ENCODE data around the gene COL23A1.
"Not testable (repeated sequence)": the region's sequence is repeated elsewhere in the genome, so short reads cannot be mapped to it uniquely, and the experiment has no call there.

Gene COL23A1

DNA sequence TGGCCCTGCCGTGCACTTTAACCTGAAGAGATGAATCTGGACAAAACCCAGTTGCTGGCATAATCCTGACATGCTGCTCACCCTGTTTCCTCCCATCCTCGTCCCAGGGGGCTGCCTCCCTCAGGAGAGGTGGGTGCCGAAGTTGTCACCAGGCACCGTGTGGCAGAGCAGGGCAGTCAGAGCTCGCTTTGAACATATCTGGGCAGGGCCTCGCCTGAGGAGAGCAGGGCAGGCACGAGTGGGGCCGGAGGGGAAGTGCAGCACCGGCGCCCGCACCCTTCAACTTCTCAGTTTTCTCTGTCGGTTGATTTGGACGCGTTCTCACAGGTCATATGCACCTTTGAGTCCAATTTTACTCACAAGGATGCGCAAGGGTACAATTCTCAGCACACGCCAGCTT is 216.5 kb downstream of the COL23A1 start:
- DNase-seq: no peak

DNA sequence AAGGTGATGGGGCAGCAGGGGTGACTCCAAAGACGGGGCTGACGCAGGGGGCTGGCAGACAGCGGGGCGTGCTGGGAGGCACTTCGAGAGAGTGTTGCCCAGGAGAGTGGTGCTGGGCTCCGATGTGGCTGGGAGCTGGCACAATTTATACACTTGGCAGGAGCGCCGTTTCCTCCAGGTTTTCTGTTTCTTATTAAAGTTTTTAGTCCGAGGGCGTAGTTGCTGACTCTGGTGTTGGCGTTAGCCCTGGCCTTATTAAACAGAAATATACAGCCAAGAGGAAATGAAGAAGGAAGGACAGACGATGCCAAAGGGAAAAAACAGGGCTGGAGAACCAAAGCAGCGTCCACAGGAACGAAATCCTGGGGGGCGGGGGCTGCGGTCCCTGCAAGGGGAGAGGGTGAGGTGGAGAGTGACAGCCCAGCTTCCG is 218.0 kb downstream of the COL23A1 start:
- DNase-seq: no peak

DNA sequence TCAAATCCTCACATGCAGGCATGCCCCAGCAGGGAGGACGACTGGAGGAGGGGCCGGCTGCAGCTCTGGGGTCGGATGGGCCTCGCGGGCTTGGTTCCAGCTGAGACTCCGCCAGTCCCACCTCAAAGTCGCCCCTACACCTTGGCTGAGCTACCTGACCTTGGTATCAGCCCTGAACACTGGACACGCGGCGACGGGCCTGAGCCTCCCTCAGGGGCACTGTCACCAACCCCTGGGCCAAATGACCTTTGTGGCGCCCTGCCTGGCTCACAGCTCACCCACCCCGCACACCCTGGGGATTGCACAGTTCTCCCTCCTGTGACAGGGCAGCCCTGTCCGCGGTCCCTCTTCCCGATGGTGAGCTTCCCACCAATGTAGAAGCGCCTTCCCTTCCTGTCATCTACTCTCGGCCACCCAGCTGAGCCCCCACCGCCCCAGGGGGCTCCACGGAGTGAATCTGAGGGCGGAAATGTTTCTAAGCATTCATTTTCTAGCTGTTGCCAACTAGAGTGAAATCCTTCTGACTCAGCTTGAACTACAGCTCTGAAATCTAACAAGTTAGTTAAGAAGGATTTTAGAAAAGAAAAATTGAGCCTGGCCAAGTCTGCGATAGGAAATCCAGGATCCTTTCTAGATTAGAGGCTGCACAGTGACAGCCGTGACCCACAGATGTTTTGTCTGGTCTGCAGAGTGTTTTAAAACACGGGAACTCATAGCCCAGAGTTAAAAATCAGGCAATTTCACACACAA is 218.7 kb downstream of the COL23A1 start:
- DNase-seq: peak; percentile 57

DNA sequence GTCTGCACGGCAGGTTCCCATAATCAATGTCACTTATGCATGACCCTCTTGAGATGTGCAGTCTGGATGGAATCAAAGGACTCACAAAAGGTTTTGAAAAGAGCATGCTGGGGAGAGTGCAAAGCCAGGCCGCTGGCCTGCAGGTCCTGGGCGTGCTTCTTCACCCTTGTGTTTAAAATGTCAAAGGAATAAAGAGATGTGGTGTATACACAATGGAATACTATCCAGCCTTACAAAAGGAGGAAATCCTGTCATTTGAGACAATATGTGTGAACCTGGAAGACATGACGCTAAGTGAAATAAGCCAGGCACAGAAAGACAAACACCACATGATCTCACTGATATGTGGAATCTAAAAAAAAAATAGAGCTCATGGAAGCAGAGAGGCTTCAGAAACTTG is 220.1 kb downstream of the COL23A1 start:
- no peak for DNase-seq

DNA sequence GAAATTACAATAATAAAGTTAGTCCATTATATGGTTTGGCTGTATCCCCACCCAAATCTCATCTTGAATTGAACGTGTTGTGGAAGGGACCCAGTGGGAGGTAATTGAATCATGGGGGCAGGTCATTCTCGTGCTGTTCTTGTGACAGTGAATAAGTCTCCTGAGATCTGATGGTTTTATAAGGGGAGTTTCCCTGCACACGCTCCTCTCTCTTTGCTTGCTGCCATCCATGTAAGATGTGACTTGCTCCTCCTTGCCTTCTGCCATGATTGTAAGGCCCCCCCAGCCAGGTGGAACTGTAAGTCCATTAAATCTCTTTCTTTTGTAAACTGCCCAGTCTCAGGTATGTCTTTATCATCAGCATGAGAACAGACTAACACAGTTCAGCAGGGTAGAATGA is 220.7 kb downstream of the COL23A1 start:
- DNase-seq: not testable (repeated sequence)

DNA sequence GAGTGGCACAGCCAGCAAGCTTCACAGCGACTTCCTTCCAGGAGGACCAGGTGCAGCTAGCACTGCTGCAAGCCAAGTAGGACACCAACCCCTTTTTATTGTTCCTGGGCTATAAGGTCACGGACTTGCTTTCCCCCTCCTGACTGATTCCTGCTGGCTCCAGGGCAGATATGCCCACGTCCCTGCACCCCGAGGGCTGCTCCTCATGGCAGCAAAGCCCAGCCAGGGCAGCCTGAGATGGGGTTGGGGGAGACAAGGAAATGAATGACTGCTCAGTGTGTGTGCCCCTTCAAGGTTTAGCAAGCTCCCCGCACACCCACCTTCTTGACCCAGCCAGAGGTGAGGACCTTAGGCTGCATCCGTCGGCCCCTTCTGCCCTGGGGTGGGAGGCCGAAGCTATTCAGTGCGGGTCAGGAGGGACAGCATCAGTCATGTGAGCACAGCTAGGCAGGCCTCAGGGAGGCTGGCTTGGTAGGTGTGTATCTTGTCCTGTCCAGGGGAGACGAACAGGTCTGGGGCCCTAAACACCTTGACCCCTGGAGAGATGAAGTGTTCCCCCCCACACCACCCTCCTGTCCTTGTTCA is 221.4 kb downstream of the COL23A1 start:
- DNase-seq: no peak

DNA sequence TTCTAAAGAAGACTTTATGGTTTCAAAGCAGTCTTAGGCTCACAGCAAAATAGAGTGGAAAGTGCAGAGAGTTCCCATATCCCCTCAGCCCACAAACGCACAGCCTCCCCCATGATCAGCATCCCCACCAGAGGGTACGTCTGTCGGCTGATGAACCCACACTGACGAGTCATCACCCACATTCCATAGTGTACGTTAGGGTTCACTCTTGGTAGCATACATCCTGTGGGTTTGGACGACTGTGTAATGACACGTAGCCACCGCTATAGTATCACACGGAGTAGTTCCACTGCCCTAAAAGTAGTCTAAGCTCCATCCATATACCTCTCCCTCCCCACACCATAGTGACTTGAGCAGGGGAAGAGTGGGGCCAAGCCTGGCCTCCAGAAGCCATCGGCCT is 221.9 kb downstream of the COL23A1 start:
- peak; percentile 34 for DNase-seq

DNA sequence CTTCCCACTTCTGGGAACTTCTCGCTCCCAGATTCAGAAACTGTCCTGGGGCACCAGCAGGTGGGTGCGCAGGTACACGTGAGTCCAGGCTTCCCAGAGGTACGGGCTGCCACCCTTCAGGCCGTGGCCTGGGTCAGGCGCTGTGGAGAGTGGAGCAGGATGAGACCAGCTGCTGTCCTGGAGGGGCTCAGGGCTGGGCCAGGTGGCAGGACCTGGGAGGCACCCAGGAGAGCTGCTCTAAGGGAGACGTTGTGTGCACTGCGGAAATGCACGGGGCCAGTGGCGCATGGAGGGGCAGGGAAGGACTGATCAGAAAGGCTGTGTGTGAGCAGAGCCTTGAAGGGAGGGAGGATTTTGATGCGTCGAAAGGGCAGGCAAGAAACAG is 222.5 kb downstream of the COL23A1 start:
- no peak for DNase-seq

DNA sequence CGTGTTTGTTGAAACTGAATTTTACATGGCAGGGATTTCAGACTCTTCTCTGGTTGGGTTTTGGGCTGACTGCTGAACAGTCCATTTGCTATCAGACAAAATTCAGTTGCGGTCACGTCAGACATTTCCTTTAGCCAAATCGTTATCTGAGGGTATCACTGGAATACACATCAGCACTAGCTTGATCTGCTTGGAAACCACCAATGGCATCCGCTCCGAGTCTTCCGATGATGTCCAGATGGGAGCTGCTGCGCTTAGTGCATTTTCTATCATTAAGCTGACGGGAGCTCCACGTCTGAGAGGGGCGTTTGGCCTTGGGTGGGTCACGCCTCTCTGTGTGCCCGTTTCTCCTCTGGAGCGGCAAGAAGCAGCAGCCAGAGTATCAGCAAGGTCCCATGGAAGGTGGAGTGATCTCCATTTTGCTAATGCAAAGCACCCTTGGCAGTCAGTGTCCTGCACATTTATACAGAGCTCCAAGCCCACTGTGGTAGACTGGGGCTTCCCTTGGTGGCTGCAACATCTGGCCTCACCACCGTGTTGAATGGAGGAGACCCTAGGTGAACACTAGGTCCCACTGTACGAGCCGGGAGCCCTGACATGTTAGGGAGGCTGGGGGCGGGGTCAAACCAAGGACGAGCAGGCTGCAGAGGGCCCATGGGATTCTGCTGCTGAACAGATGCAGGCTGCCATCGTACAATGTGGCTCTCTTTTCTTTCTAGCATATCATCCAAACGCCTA is 223.0 kb downstream of the COL23A1 start:
- DNase-seq: no peak

DNA sequence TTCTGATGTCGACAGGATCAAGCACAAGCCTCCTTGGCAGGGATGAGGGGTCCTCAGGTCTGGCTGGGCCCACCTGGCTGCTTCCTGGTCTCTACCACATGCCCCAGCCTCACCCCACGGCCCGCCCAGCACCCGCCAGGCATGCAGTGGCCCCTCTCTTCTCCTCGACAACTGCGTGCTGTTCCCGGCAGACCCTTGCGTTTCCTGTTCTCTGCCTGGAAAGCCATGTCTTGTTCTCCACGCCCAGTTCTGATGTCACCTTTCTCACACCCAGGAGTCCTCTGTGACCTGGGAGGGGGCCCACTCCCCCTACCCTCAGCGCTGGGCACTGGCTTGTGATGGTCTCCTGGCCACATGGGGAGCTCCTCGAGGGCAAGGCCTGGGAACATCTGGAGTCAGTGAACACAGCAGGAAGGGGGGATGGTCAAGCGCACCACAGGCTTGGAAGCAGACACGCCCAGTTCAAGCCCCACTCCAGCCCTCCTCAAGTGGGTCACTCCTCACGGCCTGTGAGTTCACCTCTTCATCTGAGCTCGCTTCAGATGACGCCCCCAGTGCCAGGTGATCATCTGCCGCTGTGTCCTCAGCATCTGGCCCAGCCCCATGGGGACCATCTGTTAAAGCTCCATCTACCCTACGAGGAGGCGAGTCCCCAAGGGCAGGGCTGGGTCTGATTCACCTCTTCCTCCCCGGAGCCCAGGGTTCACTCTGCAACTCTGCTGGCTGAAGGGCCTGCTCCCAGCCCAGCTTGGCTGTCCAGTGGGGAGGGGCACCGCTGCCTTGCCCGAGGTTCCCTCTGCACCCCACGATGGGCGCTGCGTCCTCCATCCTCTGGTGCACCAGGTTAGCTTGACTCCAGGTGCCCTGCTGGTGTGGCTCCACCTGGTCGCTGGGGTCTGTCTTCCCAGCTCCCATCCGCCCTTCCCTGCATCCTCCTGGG is 224.4 kb downstream of the COL23A1 start:
- no peak for DNase-seq

DNA sequence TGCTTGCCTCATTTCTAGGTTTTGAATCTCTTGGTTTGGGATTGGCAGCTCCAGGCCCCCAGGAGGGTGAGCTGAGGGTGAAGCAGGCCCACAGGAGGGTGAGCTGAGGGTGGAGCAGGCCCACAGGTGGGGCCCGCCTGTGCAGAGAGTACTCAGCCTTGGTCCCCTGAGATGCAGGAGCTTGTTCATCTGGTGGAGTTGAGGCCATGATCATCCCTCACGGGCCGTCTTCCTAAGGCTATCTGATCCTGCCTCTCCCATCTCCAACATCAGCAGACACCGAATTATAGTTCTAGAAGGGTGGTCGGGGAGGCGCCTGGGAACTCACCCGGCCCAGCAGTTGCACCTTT is 225.9 kb downstream of the COL23A1 start:
- DNase-seq: no peak

DNA sequence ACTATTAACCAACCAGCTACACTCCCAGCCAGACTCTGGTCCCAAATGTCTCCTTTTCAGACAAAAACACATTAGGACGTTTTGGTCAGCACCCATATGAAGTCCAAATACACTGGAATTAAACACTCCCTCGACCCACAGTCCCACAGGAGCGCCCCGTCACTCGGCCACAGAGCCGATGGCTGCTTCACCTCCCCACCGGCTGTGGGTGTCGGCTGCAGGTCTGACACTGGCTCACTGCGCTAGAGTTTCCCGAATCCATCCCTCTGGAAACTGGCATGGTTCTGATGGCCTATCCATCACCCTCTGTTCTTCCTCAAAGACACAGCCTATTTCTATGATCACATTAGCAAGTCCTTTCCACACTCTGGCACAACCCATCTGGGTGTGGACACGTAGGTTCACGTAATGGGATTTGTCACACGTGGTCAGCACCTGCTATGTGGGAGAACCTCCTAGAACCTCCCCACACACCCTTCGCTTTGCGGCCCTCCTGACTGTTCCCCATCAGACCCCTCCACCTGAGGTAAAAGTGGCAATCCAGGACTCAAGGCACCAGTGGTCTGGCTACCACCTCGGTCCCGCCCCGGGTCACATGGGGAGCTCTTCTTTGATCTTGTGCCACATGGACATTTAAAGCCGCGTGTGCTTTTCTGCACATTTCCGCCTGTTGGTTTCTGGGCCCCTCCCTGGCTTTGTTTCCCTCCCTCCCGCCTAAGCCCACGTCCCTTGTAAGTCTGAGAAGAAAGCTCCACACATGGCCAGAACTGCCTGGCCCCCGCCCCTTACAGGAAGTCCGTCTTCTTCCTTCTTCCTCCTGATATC is 226.5 kb downstream of the COL23A1 start:
- DNase-seq: no peak

DNA sequence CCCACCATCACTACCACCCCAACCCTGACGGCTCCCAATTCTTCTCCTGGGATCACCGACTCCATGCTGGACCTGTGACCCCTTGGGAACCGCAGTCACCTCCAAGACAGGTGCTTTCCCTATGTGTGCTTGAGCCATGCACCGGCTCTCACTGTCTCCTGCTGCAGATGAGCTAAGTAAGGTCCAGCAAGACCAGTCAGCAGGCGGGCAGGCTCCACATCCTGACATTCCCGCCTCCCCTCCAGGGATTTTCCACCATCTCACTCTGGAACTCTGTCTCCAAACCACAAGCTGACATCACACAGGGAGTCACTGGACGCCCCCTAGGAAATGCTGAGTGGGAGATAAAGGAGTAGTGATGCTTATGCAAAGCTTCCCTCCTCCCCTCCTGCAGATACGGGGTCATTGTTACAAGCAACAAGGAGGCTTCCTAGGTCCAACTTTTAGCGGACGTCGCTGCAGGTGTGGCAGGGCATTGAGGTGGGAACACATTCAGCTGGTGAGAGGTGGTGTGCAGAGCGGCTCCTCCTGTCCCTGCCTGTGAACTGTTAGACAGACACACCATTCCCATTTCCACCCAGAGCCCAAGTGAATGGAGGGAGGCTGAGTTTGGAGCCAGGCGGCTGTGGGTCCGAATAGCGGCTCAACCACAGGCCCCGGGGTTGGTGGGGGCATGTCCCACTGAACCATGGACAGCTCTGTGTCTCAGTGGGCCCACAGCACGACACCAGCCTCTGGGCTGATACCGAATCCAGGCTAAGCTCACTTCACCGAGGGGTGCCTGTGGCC is 228.3 kb downstream of the COL23A1 start:
- DNase-seq: peak; percentile 76

DNA sequence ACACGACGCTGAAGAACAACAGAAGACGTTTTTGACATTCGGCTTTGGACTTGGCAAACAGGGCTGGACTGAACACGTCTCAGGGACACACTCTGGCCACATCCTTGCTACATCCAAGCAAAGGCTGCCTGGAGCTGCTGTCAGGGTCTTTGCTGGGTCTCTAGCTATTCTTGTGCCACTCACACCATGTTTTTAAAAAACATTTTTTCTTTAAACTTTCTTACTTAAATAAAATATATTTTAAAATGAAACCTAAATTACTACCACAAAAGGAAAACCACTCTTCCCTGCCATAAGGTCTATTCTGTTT is 229.3 kb downstream of the COL23A1 start:
- no peak for DNase-seq

DNA sequence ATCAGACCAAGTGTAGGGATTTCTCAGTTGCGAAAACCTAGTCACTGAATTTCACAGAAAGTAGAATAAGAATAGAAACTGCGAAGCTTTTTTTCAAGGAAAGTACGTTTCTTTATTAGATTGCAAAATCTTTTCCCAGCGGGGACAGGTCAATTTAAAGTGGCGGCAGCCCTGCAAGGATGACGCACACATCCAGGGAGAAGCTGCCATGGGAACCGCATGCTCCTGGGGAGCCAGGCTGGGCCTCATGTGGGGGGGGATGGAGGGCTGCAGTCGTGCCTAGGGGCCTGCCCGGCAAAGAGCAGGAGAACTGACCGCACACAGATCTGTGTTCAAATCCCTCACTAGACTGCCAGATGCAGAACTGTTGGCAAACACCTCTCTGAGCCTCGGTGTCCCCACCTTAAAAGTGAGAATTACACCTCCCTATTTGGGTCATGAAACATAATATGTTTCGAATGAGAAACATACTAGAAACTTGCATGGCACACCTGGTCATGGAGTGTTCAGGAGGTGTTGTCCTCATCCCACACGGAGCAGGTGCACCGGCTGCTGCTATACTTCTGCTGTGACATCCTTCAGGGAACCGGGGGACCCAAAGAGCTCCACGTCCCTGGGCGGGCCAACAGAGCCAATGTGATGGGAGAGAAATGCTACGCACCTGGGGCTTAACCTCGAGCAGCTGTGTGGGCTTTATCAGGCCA is 229.8 kb downstream of the COL23A1 start:
- no peak for DNase-seq

DNA sequence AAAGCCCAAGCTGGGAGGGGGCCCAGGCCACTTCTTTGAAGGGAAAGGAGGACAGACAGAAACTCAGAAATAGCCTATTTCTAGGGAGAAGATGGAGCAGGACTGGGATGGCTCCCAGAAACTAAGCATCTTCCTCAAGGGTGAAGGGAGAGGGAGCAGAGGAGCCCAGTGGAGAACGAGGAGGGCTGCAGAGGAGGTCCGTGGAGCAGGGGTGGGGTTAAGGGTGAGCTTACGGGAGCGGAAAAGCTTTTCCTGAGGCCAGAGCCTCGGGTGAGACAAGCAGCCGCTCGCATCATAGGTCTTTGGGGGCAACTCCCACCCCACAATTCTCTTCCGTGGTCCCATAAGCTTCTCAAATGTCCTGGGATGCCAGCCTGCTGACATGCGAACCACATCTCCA is 230.5 kb downstream of the COL23A1 start:
- no peak for DNase-seq

DNA sequence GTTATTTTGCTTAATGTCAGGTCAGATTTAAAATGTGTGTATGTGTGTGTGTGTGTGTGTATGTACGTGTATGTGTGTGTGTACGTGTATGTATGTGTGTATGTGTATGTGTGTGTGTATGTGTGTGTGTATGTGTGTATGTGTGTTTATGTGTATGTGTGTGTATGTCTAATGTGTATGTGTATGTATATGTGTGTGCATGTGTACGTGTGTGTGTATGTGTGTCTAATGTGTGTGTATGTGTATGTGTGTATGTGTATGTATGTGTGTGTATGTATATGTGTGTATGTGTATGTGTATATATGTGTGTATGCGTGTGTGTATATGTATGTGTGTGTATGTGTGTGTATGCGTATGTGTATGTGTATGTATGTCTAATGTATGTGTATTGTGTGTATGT is 232.5 kb downstream of the COL23A1 start:
- DNase-seq: no peak

DNA sequence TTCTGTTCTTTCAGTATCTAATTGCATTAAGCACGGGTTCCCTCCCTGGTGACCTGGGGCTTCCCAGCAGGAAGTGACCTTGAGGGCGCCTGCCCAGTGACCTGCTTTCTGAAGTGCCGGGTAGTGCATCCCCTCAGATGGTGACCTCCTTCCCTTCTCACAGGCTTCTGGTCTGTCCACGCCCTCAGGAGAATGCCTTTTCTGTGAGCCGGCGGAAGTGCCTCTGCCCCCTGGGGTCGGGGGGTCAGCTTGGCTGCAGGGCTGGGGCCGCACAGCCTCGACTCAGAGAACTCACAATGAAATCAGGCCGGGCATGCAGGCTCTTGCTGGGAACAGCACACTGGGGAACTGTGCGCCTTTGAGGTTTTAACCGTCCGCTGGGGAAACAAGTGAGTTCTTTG is 233.1 kb downstream of the COL23A1 start:
- no peak for DNase-seq

DNA sequence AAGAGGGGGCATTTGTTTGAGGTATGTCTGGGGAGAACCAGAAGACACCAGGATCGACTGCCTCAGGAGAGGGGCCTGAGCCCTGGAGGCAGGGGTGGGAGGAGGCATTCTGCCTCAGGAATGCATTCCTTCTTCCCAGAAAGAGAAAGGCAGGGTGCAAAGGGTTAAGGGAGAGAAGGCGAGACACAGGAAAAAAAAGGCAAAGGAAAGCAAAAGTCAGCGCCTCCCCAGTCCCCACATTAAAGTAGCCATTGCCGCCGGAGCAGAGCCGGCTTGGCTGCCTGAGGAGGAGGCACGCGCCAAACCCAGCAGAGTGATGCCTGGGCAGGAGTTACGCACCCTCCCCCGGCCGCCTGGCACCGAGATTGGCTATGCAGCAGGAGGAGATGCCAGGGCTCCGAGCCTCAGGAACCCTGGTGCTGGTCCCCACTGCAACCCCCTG is 233.7 kb downstream of the COL23A1 start:
- peak; percentile 45 for DNase-seq

DNA sequence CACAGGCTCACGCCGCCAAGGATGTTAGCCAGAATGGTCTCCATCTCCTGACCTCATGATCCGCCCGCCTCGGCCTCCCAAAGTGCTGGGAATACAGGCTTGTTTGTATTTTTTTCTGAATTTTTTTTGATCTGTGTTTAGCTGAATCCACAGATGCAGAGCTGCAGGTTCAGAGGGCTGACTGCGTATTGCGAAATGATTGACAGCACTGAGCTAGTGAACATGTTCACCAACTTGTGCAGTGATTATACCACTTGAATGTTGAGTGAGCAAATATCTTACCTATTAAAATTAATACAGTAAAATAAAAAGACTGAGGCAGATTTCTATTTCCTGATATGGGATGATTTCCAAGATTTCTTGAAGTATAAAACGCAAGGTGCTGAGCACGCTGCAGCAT is 234.5 kb downstream of the COL23A1 start:
- no peak for DNase-seq

DNA sequence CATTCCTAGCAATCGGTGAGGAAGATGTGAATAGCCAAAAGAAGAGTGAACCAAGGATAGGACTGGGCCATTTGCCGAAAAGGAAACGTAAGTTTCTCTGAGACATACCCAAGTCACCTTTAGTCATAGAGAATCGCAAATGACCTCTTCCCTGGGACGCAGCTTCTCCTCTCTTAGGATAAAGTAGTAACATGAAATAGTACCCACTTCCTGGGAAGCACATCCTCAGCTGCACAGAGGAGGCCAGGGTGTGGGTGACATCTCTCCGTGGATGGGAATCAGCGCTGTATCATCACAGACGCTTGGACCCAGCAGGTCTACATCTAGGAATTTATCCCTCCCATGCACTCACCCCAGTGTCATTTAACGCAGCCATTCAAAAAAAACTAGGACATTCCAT is 236.7 kb downstream of the COL23A1 start:
- no peak for DNase-seq
